Measurements from ENCODE around the gene UGT8. TPM values are rescaled to one million over a fixed set of nuclear protein-coding genes. Genes with fewer than 3 reads are reported as not detected.

Gene UGT8
- total and polyA plus RNA-seq, 9 donors: 0.04 to 4.5 (median 0.60) TPM; not detected in 2

GRCh38 chr4:114694770-114695169 lies 96.2 kb downstream of the UGT8 start:
- H3K4me1 ChIP-seq (ENCODE audit: insufficient read depth): no peaks in the 10 kb centered on the region
- peak in 2 of 3 donors; percentile 15 to 24 for TF ChIP-seq CTCF (IDR thresholded peaks at IDR 0.05)
- no peak for TF ChIP-seq POLR2A (IDR thresholded peaks at IDR 0.05)
- intact Hi-C loops (cut with DNase I): no loop called here
- no peak overlapping the region for H3K27ac ChIP-seq
- no peaks in the 10 kb centered on the region for H3K36me3 ChIP-seq
- no peaks in the 10 kb centered on the region for H3K27me3 ChIP-seq
- 0 to 3% (median 2%) methylated on average over 1 of the region's 1 CpG for WGBS, 3 donors
- no peaks in the 10 kb centered on the region for H3K9me3 ChIP-seq
- no peak overlapping the region for H3K4me3 ChIP-seq
- DNase-seq: no peak

GRCh38 chr4:114698231-114698630 lies 99.6 kb downstream of the UGT8 start:
- intact Hi-C loops (cut with DNase I): no loop called here

GRCh38 chr4:114701491-114701890 lies 102.9 kb downstream of the UGT8 start:
- Histone ChIP-seq H3K27me3 (no peaks in the 10 kb centered on the region), H3K27ac (no peak overlapping the region), H3K4me1 (ENCODE audit: insufficient read depth) (no peaks in the 10 kb centered on the region), H3K4me3 (no peak overlapping the region), H3K36me3 (no peaks in the 10 kb centered on the region), H3K9me3 (no peaks in the 10 kb centered on the region)
- DNase-seq: no peak
- TF ChIP-seq POLR2A (IDR thresholded peaks at IDR 0.05): no peak
- TF ChIP-seq CTCF (IDR thresholded peaks at IDR 0.05): no peak
- TF ChIP-seq EP300 (IDR thresholded peaks at IDR 0.05): no peak
- intact Hi-C loops (cut with DNase I): no loop called here
- 13 to 20% (median 15%) methylated on average over 5 of the region's 5 CpGs for WGBS, 3 donors

More at GRCh38 chr4:114698231-114698630, 99.6 kb downstream of the UGT8 start:
- H3K27me3 ChIP-seq: no peaks in the 10 kb centered on the region
- H3K4me3 ChIP-seq: no peak overlapping the region
- H3K36me3 ChIP-seq: no peaks in the 10 kb centered on the region
- TF ChIP-seq POLR2A (IDR thresholded peaks at IDR 0.05): no peak
- TF ChIP-seq CTCF (IDR thresholded peaks at IDR 0.05): no peak
- no peak for TF ChIP-seq EP300 (IDR thresholded peaks at IDR 0.05)
- H3K9me3 ChIP-seq: no peaks in the 10 kb centered on the region
- H3K4me1 ChIP-seq (ENCODE audit: insufficient read depth): no peaks in the 10 kb centered on the region
- no peak overlapping the region for H3K27ac ChIP-seq
- WGBS, 3 donors: 48 to 62% (median 60%) methylated on average over 4 of the region's 4 CpGs
- no peak for DNase-seq

- DNase-seq: no peak
- Histone ChIP-seq H3K4me3 (no peak overlapping the region), H3K9me3 (no peaks in the 10 kb centered on the region), H3K36me3 (no peaks in the 10 kb centered on the region), H3K4me1 (ENCODE audit: insufficient read depth) (no peaks in the 10 kb centered on the region), H3K27me3 (no peaks in the 10 kb centered on the region), H3K27ac (no peak overlapping the region)
- TF ChIP-seq CTCF (IDR thresholded peaks at IDR 0.05) (no peak), POLR2A (IDR thresholded peaks at IDR 0.05) (no peak), EP300 (IDR thresholded peaks at IDR 0.05) (no peak)
- intact Hi-C loops (cut with DNase I): no loop called here
Measured at GRCh38 chr4:114717432-114717831, 118.8 kb downstream of the UGT8 start.

- intact Hi-C loops (cut with DNase I): no loop called here
- WGBS, 3 donors: 62 to 78% (median 68%) methylated on average over 6 of the region's 6 CpGs
- DNase-seq: no peak
Measured at GRCh38 chr4:114725066-114725465, 126.5 kb downstream of the UGT8 start.

More at GRCh38 chr4:114725066-114725465, 126.5 kb downstream of the UGT8 start:
- no peaks in the 10 kb centered on the region for H3K9me3 ChIP-seq
- no peaks in the 10 kb centered on the region for H3K27me3 ChIP-seq
- H3K4me3 ChIP-seq: no peak overlapping the region
- no peak overlapping the region for H3K27ac ChIP-seq
- H3K4me1 ChIP-seq (ENCODE audit: insufficient read depth): no peaks in the 10 kb centered on the region
- TF ChIP-seq EP300 (IDR thresholded peaks at IDR 0.05): no peak
- no peak for TF ChIP-seq CTCF (IDR thresholded peaks at IDR 0.05)
- TF ChIP-seq POLR2A (IDR thresholded peaks at IDR 0.05): no peak
- no peaks in the 10 kb centered on the region for H3K36me3 ChIP-seq

All from ovary (tissue), 9 donors.